HepG2 (cell line): ENCODE results near the gene GNB3. TPM values are rescaled to one million over a fixed set of nuclear protein-coding genes. Genes with fewer than 3 reads are reported as not detected.
A peak's percentile ranks its signal among the peaks of the same experiment; 100 is the strongest.

ENCODE experiments used
- KMT2B ChIP-seq: IDR thresholded peaks from 2 replicates; pipeline ENCODE4 v1.6.1; 2016; ENCODE audit warnings: missing genetic modification reagents, missing compliant biosample characterization
- MED13 ChIP-seq: sonication (generic); formaldehyde crosslinking; IDR thresholded peaks from 2 replicates; pipeline ENCODE4 v1.5.0; 2020; ENCODE audit warnings: missing genetic modification reagents
- MED8 ChIP-seq: sonication (generic); formaldehyde crosslinking; IDR thresholded peaks from 2 replicates; pipeline ENCODE4 v1.8.1; 2023; ENCODE audit warnings: mild to moderate bottlenecking, missing genetic modification reagents; ENCODE audit not compliant: insufficient replicate concordance
- MTA3 ChIP-seq: sonication (generic); formaldehyde crosslinking; IDR thresholded peaks from 2 replicates; pipeline ENCODE4 v1.4.0; 2020; ENCODE audit warnings: missing genetic modification reagents
- NBN ChIP-seq: fragments of 450-650 bp; conservative IDR thresholded peaks from 2 replicates; pipeline ENCODE4 v1.6.1; 2017
- ONECUT2 ChIP-seq: sonication (generic); formaldehyde crosslinking; IDR thresholded peaks from 2 replicates; pipeline ENCODE4 v1.4.0; 2020; ENCODE audit warnings: missing genetic modification reagents
- PCBP2 ChIP-seq: fragments of 200-400 bp; formaldehyde crosslinking; optimal IDR thresholded peaks from 2 replicates; pipeline ENCODE3; 2018; ENCODE audit warnings: low read length, low read depth; ENCODE audit not compliant: poor library complexity, severe bottlenecking
- STAG1 ChIP-seq: sonication (generic); formaldehyde crosslinking; IDR thresholded peaks from 2 replicates; pipeline ENCODE4 v1.4.0; 2020; ENCODE audit warnings: missing genetic modification reagents
- TAF1 ChIP-seq: sonication (generic); formaldehyde crosslinking; IDR thresholded peaks from 2 replicates; pipeline ENCODE4 v1.4.0; 2020; ENCODE audit warnings: missing genetic modification reagents
- ZBTB42 ChIP-seq: sonication (generic); formaldehyde crosslinking; IDR thresholded peaks from 2 replicates; pipeline ENCODE4 v1.5.0; 2020; ENCODE audit warnings: mild to moderate bottlenecking, missing genetic modification reagents
- ZEB1 ChIP-seq: IDR thresholded peaks from 2 replicates; pipeline ENCODE4 v1.6.1; 2012; ENCODE audit warnings: mild to moderate bottlenecking, low read depth, inconsistent platforms; ENCODE audit not compliant: insufficient replicate concordance
- ZFP41 ChIP-seq: sonication (generic); formaldehyde crosslinking; IDR thresholded peaks from 2 replicates; pipeline ENCODE4 v1.4.0; 2020; ENCODE audit warnings: mild to moderate bottlenecking, missing genetic modification reagents, borderline replicate concordance
- ZMAT3 ChIP-seq: sonication (generic); formaldehyde crosslinking; conservative IDR thresholded peaks from 2 replicates; pipeline ENCODE4 v1.7.0; 2021; ENCODE audit warnings: missing genetic modification reagents
- ZNF17 ChIP-seq: sonication (generic); formaldehyde crosslinking; IDR thresholded peaks from 2 replicates; pipeline ENCODE4 v1.5.0; 2020; ENCODE audit warnings: mild to moderate bottlenecking, missing genetic modification reagents
- ZNF205 ChIP-seq: IDR thresholded peaks from 2 replicates; pipeline ENCODE4 v1.6.1; 2018; ENCODE audit warnings: missing biosample characterization, missing genetic modification reagents
- ZNF24 ChIP-seq: fragments of 450-650 bp; IDR thresholded peaks from 2 replicates; pipeline ENCODE4 v1.6.1; 2017; ENCODE audit warnings: antibody characterized with exemption, mild to moderate bottlenecking
- ZNF3 ChIP-seq: IDR thresholded peaks from 2 replicates; pipeline ENCODE4 v1.7.0; 2017; ENCODE audit warnings: inconsistent platforms
- ZNF326 ChIP-seq: sonication (generic); formaldehyde crosslinking; IDR thresholded peaks from 2 replicates; pipeline ENCODE4 v1.4.0; 2020; ENCODE audit warnings: missing genetic modification reagents, borderline replicate concordance
- ZNF331 ChIP-seq: sonication (generic); formaldehyde crosslinking; IDR thresholded peaks from 2 replicates; pipeline ENCODE4 v1.4.0; 2020; ENCODE audit warnings: missing genetic modification reagents
- ZNF350 ChIP-seq: sonication (generic); formaldehyde crosslinking; IDR thresholded peaks from 2 replicates; pipeline ENCODE4 v1.4.0; 2020; ENCODE audit warnings: mild to moderate bottlenecking, low read depth, missing genetic modification reagents, borderline replicate concordance
- polyA plus RNA-seq, 8 experiments: library from polyadenylated mRNA; depleted of rRNA in 3 of 8; stranded (reverse) in 7 of 8; unstranded in 1 of 8; fragments of >200 nt; fragmentation: Illumina TruSeq in 4 of 8; extraction: Trizol in 4 of 8; gene quantifications; 2 replicates each; pipeline versions ENCODE4 v1.2.1 to v1.2.3, GENCODE V29; 2011 to 2016; ENCODE audit warnings: low read depth in 4 of 8, missing spikeins in 1 of 8, mixed read lengths in 1 of 8; ENCODE audit not compliant: insufficient read depth in 1 of 8
- total RNA-seq, 5 experiments: library from RNA; depleted of rRNA; stranded (reverse); fragments of >200 nt; fragmentation: Illumina TruSeq; extraction: Trizol; gene quantifications; 2 replicates each; pipeline ENCODE4 v1.2.3, GENCODE V29; 2016; ENCODE audit warnings: low read depth in 1 of 5
- TF ChIP-seq, protein P1 (sequence below): sonication (generic); formaldehyde crosslinking; IDR thresholded peaks from 2 replicates; pipeline ENCODE4 v1.9.0; 2021; ENCODE audit warnings: missing genetic modification reagents, mild to moderate bottlenecking, borderline replicate concordance
- TF ChIP-seq, protein P2 (sequence below): sonication (generic); formaldehyde crosslinking; IDR thresholded peaks from 2 replicates; pipeline ENCODE4 v1.4.0; 2020; ENCODE audit warnings: missing genetic modification reagents, borderline replicate concordance
- TF ChIP-seq, protein P3 (sequence below): sonication (generic); formaldehyde crosslinking; IDR thresholded peaks from 2 replicates; pipeline ENCODE4 v1.5.0; 2020; ENCODE audit warnings: missing genetic modification reagents
- TF ChIP-seq, protein P4 (sequence below): sonication (generic); formaldehyde crosslinking; IDR thresholded peaks from 2 replicates; pipeline ENCODE4 v1.5.0; 2020; ENCODE audit warnings: mild to moderate bottlenecking, missing genetic modification reagents, moderate library complexity

The GNB3 gene
- total and polyA plus RNA-seq, 2 of the 13 experiments (the other 11 are each of a cell fraction or from before 2014, with no cell fraction given) = 1.3 to 3.6 TPM

- no peak for TF ChIP-seq ZNF3 (CRISPR knock-in tag)
- TF ChIP-seq, protein P1, sequence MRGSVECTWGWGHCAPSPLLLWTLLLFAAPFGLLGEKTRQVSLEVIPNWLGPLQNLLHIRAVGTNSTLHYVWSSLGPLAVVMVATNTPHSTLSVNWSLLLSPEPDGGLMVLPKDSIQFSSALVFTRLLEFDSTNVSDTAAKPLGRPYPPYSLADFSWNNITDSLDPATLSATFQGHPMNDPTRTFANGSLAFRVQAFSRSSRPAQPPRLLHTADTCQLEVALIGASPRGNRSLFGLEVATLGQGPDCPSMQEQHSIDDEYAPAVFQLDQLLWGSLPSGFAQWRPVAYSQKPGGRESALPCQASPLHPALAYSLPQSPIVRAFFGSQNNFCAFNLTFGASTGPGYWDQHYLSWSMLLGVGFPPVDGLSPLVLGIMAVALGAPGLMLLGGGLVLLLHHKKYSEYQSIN (CRISPR knock-in tag) = no peak
- TF ChIP-seq TAF1 = peak; percentile 92
- TF ChIP-seq STAG1 (CRISPR knock-in tag) = peak; percentile 74
- TF ChIP-seq ZBTB42 (CRISPR knock-in tag) = 0 out of 2 replicates have a peak, but pooled peaks have one; percentile 40
- no peak for TF ChIP-seq ZNF326 (CRISPR knock-in tag)
- TF ChIP-seq MED8 (CRISPR knock-in tag) = peak; percentile 74
- no peak for TF ChIP-seq ONECUT2 (CRISPR knock-in tag)
- TF ChIP-seq PCBP2 = no peak
- TF ChIP-seq, protein P2, sequence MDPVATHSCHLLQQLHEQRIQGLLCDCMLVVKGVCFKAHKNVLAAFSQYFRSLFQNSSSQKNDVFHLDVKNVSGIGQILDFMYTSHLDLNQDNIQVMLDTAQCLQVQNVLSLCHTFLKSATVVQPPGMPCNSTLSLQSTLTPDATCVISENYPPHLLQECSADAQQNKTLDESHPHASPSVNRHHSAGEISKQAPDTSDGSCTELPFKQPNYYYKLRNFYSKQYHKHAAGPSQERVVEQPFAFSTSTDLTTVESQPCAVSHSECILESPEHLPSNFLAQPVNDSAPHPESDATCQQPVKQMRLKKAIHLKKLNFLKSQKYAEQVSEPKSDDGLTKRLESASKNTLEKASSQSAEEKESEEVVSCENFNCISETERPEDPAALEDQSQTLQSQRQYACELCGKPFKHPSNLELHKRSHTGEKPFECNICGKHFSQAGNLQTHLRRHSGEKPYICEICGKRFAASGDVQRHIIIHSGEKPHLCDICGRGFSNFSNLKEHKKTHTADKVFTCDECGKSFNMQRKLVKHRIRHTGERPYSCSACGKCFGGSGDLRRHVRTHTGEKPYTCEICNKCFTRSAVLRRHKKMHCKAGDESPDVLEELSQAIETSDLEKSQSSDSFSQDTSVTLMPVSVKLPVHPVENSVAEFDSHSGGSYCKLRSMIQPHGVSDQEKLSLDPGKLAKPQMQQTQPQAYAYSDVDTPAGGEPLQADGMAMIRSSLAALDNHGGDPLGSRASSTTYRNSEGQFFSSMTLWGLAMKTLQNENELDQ (CRISPR knock-in tag) = no peak
- TF ChIP-seq ZNF24 = no peak
- TF ChIP-seq ZNF331 (CRISPR knock-in tag) = peak; percentile 76
- TF ChIP-seq ZNF205 = no peak; the same call in 1 of the 2 replicates
- TF ChIP-seq ZNF17 = no peak
- peak; percentile 89 for TF ChIP-seq ZMAT3 (CRISPR knock-in tag)
- TF ChIP-seq, protein P3, sequence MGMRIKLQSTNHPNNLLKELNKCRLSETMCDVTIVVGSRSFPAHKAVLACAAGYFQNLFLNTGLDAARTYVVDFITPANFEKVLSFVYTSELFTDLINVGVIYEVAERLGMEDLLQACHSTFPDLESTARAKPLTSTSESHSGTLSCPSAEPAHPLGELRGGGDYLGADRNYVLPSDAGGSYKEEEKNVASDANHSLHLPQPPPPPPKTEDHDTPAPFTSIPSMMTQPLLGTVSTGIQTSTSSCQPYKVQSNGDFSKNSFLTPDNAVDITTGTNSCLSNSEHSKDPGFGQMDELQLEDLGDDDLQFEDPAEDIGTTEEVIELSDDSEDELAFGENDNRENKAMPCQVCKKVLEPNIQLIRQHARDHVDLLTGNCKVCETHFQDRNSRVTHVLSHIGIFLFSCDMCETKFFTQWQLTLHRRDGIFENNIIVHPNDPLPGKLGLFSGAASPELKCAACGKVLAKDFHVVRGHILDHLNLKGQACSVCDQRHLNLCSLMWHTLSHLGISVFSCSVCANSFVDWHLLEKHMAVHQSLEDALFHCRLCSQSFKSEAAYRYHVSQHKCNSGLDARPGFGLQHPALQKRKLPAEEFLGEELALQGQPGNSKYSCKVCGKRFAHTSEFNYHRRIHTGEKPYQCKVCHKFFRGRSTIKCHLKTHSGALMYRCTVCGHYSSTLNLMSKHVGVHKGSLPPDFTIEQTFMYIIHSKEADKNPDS (CRISPR knock-in tag) = peak; percentile 41; the same call in 1 of the 2 replicates
- TF ChIP-seq ZEB1 = peak; percentile 58
- no peak for TF ChIP-seq MED13 (CRISPR knock-in tag)
- TF ChIP-seq MTA3 = no peak
- no peak for TF ChIP-seq ZFP41 (CRISPR knock-in tag)
- TF ChIP-seq, protein P4, sequence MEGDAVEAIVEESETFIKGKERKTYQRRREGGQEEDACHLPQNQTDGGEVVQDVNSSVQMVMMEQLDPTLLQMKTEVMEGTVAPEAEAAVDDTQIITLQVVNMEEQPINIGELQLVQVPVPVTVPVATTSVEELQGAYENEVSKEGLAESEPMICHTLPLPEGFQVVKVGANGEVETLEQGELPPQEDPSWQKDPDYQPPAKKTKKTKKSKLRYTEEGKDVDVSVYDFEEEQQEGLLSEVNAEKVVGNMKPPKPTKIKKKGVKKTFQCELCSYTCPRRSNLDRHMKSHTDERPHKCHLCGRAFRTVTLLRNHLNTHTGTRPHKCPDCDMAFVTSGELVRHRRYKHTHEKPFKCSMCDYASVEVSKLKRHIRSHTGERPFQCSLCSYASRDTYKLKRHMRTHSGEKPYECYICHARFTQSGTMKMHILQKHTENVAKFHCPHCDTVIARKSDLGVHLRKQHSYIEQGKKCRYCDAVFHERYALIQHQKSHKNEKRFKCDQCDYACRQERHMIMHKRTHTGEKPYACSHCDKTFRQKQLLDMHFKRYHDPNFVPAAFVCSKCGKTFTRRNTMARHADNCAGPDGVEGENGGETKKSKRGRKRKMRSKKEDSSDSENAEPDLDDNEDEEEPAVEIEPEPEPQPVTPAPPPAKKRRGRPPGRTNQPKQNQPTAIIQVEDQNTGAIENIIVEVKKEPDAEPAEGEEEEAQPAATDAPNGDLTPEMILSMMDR (CRISPR knock-in tag) = peak; percentile 87
- 0 out of 2 replicates have a peak, but pooled peaks have one; percentile 51 for TF ChIP-seq ZNF350 (CRISPR knock-in tag)
- TF ChIP-seq KMT2B (CRISPR knock-in tag) = no peak; the same call in 1 of the 2 replicates
- no peak for TF ChIP-seq NBN
These were observed 50.3 kb downstream of the GNB3 start (continued) for GRCh38 chr12:6890789-6891645.
